GM12873 (cell line): Measurements from ENCODE around the gene CPN2.

Experiments
- CTCF ChIP-seq: IDR thresholded peaks from 2 replicates; pipeline ENCODE4 v1.5.1; 2012; ENCODE audit warnings: low read depth, mild to moderate bottlenecking, moderate library complexity, low read length, control low read depth; ENCODE audit not compliant: insufficient read depth; ENCODE audit errors: missing control alignments

Gene CPN2

GRCh38 chr3:194352667-194353246 lies 1.6 kb upstream of the CPN2 start:
- TF ChIP-seq CTCF, result no peak

- no peak for TF ChIP-seq CTCF
These were observed 916 bp upstream of the CPN2 start for GRCh38 chr3:194351952-194352536.

GRCh38 chr3:194350726-194351071 lies 429 bp downstream of the CPN2 start:
- no peak for TF ChIP-seq CTCF

- no peak for TF ChIP-seq CTCF
These were observed 2.8 kb downstream of the CPN2 start for GRCh38 chr3:194348354-194348753.

GRCh38 chr3:194346621-194347020 lies 4.5 kb downstream of the CPN2 start:
- TF ChIP-seq CTCF, result no peak

GRCh38 chr3:194346035-194346434 lies 5.1 kb downstream of the CPN2 start:
- no peak for TF ChIP-seq CTCF

GRCh38 chr3:194344012-194344411 lies 7.1 kb downstream of the CPN2 start:
- TF ChIP-seq CTCF, result peak; percentile 96
